Measurements from ENCODE around the gene ZMAT5. TPM values are rescaled to one million over a fixed set of nuclear protein-coding genes. Genes with fewer than 3 reads are reported as not detected.

ZMAT5 gene
- total RNA-seq, 1 experiment from 2014 or later = 21.0 TPM

DNA sequence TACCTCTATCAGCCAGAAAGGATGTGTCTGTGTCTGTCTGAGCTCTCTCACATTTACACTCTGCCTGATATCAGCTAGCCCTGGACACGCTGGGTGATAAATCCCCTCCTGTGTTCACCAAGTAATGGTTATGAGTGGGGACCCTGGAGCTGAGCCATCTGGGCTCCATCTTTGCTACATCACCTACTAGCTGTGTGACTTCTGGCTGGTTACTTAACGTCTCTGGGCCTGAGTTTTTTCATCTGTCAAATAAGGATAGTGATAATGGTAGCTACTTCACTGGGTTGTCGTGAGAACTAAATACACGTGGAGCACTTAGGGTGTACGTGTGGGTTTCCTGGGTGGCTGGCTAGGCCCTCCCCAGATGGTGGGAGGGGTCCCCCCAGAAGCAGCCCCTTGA, 23.3 kb upstream of the ZMAT5 start:
- no peaks in the 10 kb centered on the region for H3K27me3 Mint-ChIP-seq (ENCODE audit: unreplicated experiment)
- no peak overlapping the region for H3K4me3 Mint-ChIP-seq (ENCODE audit: low read depth, unreplicated experiment)
- TF ChIP-seq, protein P1, sequence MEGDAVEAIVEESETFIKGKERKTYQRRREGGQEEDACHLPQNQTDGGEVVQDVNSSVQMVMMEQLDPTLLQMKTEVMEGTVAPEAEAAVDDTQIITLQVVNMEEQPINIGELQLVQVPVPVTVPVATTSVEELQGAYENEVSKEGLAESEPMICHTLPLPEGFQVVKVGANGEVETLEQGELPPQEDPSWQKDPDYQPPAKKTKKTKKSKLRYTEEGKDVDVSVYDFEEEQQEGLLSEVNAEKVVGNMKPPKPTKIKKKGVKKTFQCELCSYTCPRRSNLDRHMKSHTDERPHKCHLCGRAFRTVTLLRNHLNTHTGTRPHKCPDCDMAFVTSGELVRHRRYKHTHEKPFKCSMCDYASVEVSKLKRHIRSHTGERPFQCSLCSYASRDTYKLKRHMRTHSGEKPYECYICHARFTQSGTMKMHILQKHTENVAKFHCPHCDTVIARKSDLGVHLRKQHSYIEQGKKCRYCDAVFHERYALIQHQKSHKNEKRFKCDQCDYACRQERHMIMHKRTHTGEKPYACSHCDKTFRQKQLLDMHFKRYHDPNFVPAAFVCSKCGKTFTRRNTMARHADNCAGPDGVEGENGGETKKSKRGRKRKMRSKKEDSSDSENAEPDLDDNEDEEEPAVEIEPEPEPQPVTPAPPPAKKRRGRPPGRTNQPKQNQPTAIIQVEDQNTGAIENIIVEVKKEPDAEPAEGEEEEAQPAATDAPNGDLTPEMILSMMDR (IDR thresholded peaks at IDR 0.05; ENCODE audit: unreplicated experiment) = no peak
- no peaks in the 10 kb centered on the region for H3K9me3 Mint-ChIP-seq (ENCODE audit: low read depth, unreplicated experiment)
- no peak for DNase-seq
- peaks cover 18% of the 10 kb centered on the region for H3K4me1 Mint-ChIP-seq (ENCODE audit: low read depth, unreplicated experiment)
- intact Hi-C loops (cut with micrococcal nuclease; ENCODE audit: unreplicated experiment) = no loop called here
- BruUV-seq (replicated peaks) = no TSS peak
- H3K36me3 Mint-ChIP-seq (ENCODE audit: insufficient read depth, unreplicated experiment) = peaks cover 36% of the 10 kb centered on the region
- H3K27ac Mint-ChIP-seq (ENCODE audit: unreplicated experiment) = no peak overlapping the region
- CTCF ChIA-PET = interaction anchor here (1.3 kb wide), 1 partner anchor 11 kb away, joined by 4 read pairs; no protein-coding TSS in a partner anchor

DNA sequence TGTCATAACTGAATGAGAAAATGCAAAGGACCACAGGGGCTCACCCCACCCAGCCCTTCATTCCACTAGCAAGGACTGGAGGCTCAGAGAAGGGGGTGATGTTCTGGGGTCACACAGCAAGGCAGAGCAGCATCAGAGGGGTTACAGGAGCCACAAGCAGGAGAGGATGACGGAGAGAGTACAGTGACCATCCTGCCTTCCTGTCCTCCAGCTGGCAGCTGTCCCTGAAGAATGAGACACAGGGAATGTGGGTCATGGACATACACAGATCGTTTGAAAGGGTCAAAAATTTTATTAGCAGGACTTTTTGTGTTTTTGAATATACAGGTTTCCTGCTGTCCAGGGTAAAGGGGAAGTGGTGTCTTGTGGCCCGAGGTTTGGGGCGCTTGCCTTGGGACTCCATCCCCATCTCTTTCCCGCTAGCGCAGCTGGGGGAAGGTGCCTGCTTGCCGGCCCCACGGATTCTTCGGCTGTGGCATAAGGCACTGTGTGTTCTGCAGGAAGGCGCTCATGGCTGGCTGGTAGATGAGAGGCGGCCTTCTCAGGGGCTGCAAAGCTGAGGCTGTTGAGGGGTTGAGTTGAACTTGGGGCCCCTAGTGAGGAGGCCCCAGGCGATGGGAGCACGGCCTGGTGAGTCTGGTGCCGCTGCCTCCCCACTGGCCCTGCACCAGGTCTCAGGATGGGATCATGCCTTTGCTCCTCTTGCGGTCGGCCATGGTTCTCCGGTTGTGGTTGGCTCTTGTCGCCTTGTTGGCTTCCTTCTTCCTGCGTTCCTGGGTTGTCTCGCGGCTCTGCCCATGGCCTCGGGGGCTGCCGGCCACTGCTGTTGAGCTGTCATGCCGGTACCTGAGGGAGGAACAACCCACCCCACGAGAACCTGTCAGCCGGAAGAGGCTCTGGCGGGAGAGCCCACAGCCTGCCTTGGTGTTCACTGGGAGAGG, 21.8 kb upstream of the ZMAT5 start:
- CTCF ChIA-PET = no interaction called here
- Mint-ChIP-seq H3K27me3 (ENCODE audit: unreplicated experiment) (no peaks in the 10 kb centered on the region), H3K9me3 (ENCODE audit: low read depth, unreplicated experiment) (no peaks in the 10 kb centered on the region), H3K36me3 (ENCODE audit: insufficient read depth, unreplicated experiment) (peaks cover 36% of the 10 kb centered on the region), H3K4me1 (ENCODE audit: low read depth, unreplicated experiment) (peaks cover 18% of the 10 kb centered on the region), H3K4me3 (ENCODE audit: low read depth, unreplicated experiment) (no peak overlapping the region), H3K27ac (ENCODE audit: unreplicated experiment) (no peak overlapping the region)
- BruUV-seq (replicated peaks) = TSS peak; percentile 71
- intact Hi-C loops (cut with micrococcal nuclease; ENCODE audit: unreplicated experiment) = no loop called here
- TF ChIP-seq, protein P1 (IDR thresholded peaks at IDR 0.05; ENCODE audit: unreplicated experiment) = no peak
- no peak for DNase-seq

DNA sequence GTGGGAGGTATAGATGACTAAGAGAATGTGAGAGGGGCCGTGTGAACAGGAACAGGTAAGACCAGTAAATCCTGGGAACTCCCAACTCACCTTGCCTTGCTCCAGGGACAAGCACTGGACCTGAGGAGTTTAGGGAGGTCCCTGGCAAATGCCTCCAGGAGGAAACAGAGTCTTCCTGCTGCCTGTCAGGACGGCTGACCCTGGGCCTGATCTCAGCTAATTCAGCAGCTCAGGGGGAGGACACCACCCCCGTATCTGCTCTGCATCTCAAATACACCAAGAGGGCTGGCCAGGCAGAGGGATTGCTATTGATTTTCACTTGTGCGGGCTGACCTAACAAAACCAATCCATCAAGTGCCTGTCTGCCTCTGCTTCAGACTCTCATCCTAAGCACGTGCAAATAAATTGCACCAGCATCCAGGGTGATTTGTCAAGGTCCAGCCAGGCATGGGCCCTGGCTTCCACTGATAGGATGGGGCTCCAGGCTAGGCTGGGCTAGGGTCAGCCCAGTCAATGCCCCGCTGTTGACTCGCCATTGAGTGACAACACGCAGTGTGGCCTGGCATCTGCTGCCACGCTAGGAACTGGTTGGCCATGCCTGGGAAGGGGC, 20.7 kb upstream of the ZMAT5 start:
- Mint-ChIP-seq H3K27ac (ENCODE audit: unreplicated experiment) (no peak overlapping the region), H3K36me3 (ENCODE audit: insufficient read depth, unreplicated experiment) (peaks cover 32% of the 10 kb centered on the region), H3K9me3 (ENCODE audit: low read depth, unreplicated experiment) (no peaks in the 10 kb centered on the region), H3K4me3 (ENCODE audit: low read depth, unreplicated experiment) (no peak overlapping the region), H3K4me1 (ENCODE audit: low read depth, unreplicated experiment) (peaks cover 18% of the 10 kb centered on the region), H3K27me3 (ENCODE audit: unreplicated experiment) (no peaks in the 10 kb centered on the region)
- BruUV-seq (replicated peaks) = no TSS peak
- DNase-seq = peak; percentile 50
- CTCF ChIA-PET = no interaction called here
- TF ChIP-seq, protein P1 (IDR thresholded peaks at IDR 0.05; ENCODE audit: unreplicated experiment) = no peak
- intact Hi-C loops (cut with micrococcal nuclease; ENCODE audit: unreplicated experiment) = no loop called here

DNA sequence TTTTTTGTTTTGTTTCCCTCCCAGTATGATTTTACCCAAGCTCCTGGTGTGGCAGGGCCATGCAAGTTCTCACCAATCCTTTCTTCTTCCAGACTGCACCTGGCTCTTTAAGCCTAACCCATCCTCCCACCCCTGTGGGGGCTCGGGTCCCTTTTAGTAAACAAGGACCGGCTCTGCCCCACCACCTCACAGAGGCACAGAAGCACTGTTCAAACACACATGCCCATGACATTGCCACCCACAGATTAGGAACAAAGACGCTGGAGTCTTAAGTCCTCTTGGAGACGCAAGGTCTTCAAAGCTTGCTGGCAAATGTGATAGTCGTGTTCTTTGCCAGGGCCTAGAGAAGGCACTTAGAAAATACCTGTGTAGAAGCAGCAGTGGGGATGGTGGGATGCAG, 19.2 kb upstream of the ZMAT5 start:
- peaks cover 28% of the 10 kb centered on the region for H3K4me1 Mint-ChIP-seq (ENCODE audit: low read depth, unreplicated experiment)
- BruUV-seq (replicated peaks) = no TSS peak
- H3K27me3 Mint-ChIP-seq (ENCODE audit: unreplicated experiment) = no peaks in the 10 kb centered on the region
- no peak overlapping the region for H3K27ac Mint-ChIP-seq (ENCODE audit: unreplicated experiment)
- TF ChIP-seq, protein P1 (IDR thresholded peaks at IDR 0.05; ENCODE audit: unreplicated experiment) = no peak
- no peak overlapping the region for H3K4me3 Mint-ChIP-seq (ENCODE audit: low read depth, unreplicated experiment)
- no peak for DNase-seq
- intact Hi-C loops (cut with micrococcal nuclease; ENCODE audit: unreplicated experiment) = no loop called here
- no peaks in the 10 kb centered on the region for H3K9me3 Mint-ChIP-seq (ENCODE audit: low read depth, unreplicated experiment)
- peaks cover 17% of the 10 kb centered on the region for H3K36me3 Mint-ChIP-seq (ENCODE audit: insufficient read depth, unreplicated experiment)
- CTCF ChIA-PET = no interaction called here

All from Calu3 (cell line).